ENCODE results near the gene FAM120A. TPM values are rescaled to one million over a fixed set of nuclear protein-coding genes. Genes with fewer than 3 reads are reported as not detected.
A peak's percentile ranks its signal among the peaks of the same experiment; 100 is the strongest.

Gene FAM120A
- polyA plus RNA-seq, 1 experiment, result 89.4 TPM

DNA sequence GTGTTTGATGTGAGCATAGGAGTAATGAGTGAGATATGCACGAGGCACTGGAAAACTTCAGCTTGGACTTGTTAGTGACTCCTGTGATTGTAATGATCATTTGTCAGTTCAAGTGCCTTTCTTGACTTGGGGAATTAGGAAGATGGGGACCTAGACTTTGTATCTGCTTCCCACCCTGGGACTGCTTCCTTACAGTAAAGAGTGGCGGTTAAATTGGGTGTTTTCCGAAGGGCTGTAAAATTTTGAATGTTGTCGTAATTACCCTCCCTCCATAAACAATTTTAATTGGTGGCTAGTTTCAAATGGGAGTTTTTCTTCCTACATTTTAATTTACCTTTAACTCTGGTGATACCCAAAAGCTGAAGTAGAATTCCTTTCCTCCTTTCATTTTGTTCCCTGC, 25.4 kb downstream of the FAM120A start:
- POLR2A ChIA-PET, result no interaction called here

DNA sequence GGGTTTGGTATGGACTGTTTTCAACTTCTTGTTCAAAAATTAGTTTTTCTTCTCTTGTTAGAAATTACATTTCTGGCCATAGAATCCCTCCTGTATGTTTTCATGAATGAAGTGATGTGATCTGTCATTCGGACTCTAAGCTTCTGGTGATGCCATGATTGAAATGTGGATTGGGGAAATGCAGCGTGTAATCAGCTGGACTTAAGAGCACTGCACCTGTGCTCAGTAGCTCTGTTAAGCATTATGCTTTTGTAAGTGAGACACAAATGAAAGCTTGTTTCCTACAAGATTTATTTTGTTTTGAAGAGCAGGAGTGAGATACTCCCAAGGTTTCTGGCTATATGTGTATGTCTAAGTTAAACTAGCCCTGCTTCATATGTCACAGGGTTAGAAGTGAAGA, 25.9 kb downstream of the FAM120A start:
- H3K4me3 ChIP-seq (ENCODE audit: low read depth, low read length), result no peak overlapping the region
- H3K36me3 ChIP-seq (ENCODE audit: control insufficient read depth, insufficient read depth, low read length), result peaks cover 2% of the 10 kb centered on the region; the same call in 1 of the 2 replicates
- ChIA-PET CTCF (no interaction called here), POLR2A (no interaction called here)
- no peak for DNase-seq (ENCODE audit: low read depth)
- H3K27me3 ChIP-seq (ENCODE audit: control insufficient read depth, insufficient read depth, low read length), result no peaks in the 10 kb centered on the region
- TF ChIP-seq, protein P1, sequence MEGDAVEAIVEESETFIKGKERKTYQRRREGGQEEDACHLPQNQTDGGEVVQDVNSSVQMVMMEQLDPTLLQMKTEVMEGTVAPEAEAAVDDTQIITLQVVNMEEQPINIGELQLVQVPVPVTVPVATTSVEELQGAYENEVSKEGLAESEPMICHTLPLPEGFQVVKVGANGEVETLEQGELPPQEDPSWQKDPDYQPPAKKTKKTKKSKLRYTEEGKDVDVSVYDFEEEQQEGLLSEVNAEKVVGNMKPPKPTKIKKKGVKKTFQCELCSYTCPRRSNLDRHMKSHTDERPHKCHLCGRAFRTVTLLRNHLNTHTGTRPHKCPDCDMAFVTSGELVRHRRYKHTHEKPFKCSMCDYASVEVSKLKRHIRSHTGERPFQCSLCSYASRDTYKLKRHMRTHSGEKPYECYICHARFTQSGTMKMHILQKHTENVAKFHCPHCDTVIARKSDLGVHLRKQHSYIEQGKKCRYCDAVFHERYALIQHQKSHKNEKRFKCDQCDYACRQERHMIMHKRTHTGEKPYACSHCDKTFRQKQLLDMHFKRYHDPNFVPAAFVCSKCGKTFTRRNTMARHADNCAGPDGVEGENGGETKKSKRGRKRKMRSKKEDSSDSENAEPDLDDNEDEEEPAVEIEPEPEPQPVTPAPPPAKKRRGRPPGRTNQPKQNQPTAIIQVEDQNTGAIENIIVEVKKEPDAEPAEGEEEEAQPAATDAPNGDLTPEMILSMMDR (IDR thresholded peaks at IDR 0.05; ENCODE audit: insufficient read depth, low read depth, low read length), result no peak

More for the DNA sequence above, 25.4 kb downstream of the FAM120A start:
- peaks cover 2% of the 10 kb centered on the region; the same call in 1 of the 2 replicates for H3K36me3 ChIP-seq (ENCODE audit: control insufficient read depth, insufficient read depth, low read length)
- H3K27me3 ChIP-seq (ENCODE audit: control insufficient read depth, insufficient read depth, low read length), result no peaks in the 10 kb centered on the region
- DNase-seq (ENCODE audit: low read depth), result no peak
- H3K4me3 ChIP-seq (ENCODE audit: low read depth, low read length), result no peak overlapping the region
- TF ChIP-seq, protein P1 (IDR thresholded peaks at IDR 0.05; ENCODE audit: insufficient read depth, low read depth, low read length), result no peak
- CTCF ChIA-PET, result interaction anchor here (1.2 kb wide), 1 partner anchor 11 kb away, joined by 3 read pairs; no protein-coding TSS in a partner anchor

DNA sequence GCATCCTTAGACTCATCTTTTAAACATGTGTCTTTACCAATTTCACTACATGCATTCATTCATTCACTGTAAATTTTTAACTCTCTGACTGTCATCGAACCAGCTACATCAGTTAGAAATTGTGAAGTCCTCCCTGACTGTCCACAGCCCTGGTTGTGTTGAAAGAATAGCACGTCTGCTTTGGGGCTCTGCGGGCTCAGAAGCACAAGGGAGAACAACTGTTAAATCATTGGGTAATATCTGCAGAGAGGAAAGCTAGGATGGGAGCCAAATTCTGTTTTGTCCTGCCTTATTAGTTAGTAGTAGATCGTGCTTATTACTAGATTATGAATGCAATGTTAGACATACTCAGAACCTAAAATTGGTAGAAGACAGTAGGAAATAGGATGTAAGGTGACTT, 28.2 kb downstream of the FAM120A start:
- ChIA-PET POLR2A (no interaction called here), CTCF (interaction anchor here (1.0 kb wide), 1 partner anchor 26 kb away, joined by 3 read pairs; the partner anchor contains the start of gene FAM120AOS)
- Histone ChIP-seq H3K27me3 (ENCODE audit: control insufficient read depth, insufficient read depth, low read length) (no peaks in the 10 kb centered on the region), H3K4me3 (ENCODE audit: low read depth, low read length) (no peak overlapping the region), H3K36me3 (ENCODE audit: control insufficient read depth, insufficient read depth, low read length) (peaks cover 7% of the 10 kb centered on the region)
- DNase-seq (ENCODE audit: low read depth), result no peak
- TF ChIP-seq, protein P1 (IDR thresholded peaks at IDR 0.05; ENCODE audit: insufficient read depth, low read depth, low read length), result no peak

DNA sequence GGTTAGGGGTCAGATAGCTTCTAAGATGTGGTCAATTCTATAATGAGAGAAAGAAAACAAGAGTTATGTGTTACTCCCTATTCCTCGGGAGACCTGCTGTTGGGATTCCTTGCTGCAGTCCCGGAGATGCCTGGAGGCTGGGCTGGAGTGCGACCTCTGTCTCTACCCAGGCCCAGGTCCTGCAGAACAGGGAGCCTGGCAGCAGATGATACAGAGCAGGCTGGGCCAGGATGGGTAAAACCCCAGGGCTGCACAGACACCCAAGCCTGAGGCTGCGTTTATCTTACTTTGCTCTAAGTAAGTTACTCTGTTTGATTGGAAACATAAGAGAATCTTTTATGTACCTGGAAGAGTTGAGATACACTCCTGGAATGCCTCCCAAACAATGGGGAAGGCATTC, 28.8 kb downstream of the FAM120A start:
- H3K36me3 ChIP-seq (ENCODE audit: control insufficient read depth, insufficient read depth, low read length), result peaks cover 9% of the 10 kb centered on the region
- H3K4me3 ChIP-seq (ENCODE audit: low read depth, low read length), result no peak overlapping the region
- no peak for DNase-seq (ENCODE audit: low read depth)
- TF ChIP-seq, protein P1 (IDR thresholded peaks at IDR 0.05; ENCODE audit: insufficient read depth, low read depth, low read length), result no peak
- no peaks in the 10 kb centered on the region for H3K27me3 ChIP-seq (ENCODE audit: control insufficient read depth, insufficient read depth, low read length)
- POLR2A ChIA-PET, result no interaction called here
- CTCF ChIA-PET, result interaction anchor here (1.0 kb wide), 1 partner anchor 27 kb away, joined by 3 read pairs; the partner anchor contains the start of gene FAM120AOS

DNA sequence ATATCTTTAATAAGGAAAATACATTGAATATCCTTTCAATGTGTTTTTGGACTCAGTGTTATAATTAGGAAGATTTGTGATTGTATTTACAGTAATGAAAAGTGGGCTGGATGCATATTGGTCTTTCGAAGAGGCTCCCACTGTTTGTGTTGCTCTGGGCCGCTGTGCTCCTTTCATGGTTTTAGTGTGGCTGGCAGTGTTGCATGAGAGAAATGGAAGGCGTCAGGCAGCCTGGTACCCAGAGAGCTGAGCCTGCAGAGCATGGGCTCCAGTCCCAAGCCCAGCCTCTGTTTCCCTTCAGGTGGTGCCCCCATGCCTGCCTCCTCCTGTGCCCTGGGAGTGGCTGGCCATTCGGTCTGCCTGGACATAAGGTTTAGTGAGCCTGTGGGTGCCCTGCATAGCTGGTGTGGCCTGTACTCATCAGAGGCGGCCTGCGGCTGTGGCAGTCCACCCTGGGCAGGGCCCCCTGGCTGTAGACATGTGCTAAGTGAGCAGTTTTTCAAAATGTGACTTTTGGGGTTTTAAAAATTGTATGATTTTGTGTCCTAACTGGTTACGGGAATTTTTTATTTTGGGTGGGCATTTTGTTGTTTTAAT, 29.3 kb downstream of the FAM120A start:
- ChIA-PET POLR2A (no interaction called here), CTCF (no interaction called here)
- H3K4me3 ChIP-seq (ENCODE audit: low read depth, low read length), result no peak overlapping the region
- H3K27me3 ChIP-seq (ENCODE audit: control insufficient read depth, insufficient read depth, low read length), result no peaks in the 10 kb centered on the region
- H3K36me3 ChIP-seq (ENCODE audit: control insufficient read depth, insufficient read depth, low read length), result peaks cover 10% of the 10 kb centered on the region
- TF ChIP-seq, protein P1 (IDR thresholded peaks at IDR 0.05; ENCODE audit: insufficient read depth, low read depth, low read length), result 0 out of 2 replicates have a peak, but pooled peaks have one; percentile 8
- no peak for DNase-seq (ENCODE audit: low read depth)
